ENCODE measurements around the gene ATXN7L1.

DNA sequence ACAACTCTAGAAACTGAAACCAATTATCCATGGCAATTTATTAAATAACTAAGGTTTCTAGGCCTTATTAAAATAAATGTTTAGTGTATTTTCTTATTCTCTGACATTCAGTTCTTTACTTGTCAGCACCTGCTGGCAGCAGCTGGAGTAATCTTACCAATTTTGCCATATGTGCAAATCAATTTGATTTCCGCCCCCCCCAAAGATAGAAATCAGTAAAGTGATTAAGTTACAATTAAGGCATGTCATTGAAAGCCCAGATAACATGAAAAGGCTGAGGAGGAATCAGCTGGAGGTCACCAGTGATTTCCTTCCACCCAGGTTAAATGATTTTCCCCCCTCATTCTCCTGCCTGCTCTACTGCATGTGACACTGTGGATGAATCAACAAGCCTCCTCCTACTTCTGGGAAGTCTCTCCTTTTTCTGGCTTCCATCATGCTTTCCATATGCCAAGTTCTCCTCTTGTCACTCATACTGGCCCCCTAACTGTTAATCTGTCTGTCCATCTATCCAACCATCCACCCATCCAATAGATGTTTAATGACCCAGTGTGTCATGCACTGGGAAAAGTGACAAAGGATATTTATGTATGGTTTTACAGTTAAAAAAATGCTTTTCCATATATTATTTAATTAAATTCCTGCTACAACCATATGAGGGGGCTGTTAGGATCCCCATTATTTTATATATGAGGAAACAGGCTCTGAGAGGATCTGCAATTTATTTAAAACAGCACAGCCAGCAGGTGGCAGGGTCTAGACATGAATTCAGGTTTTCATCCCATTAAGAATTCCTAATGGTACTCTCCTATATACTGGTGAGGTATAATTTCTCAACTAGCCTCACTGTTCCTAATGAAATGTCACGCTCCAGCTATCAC is 116.5 kb downstream of the ATXN7L1 start:
- TF ChIP-seq POLR2A (IDR thresholded peaks at IDR 0.05; ENCODE audit: low read depth) (no peak), EP300 (IDR thresholded peaks at IDR 0.05) (no peak), POLR2AphosphoS5 (IDR thresholded peaks at IDR 0.05) (no peak)
- TF ChIP-seq, protein P1, sequence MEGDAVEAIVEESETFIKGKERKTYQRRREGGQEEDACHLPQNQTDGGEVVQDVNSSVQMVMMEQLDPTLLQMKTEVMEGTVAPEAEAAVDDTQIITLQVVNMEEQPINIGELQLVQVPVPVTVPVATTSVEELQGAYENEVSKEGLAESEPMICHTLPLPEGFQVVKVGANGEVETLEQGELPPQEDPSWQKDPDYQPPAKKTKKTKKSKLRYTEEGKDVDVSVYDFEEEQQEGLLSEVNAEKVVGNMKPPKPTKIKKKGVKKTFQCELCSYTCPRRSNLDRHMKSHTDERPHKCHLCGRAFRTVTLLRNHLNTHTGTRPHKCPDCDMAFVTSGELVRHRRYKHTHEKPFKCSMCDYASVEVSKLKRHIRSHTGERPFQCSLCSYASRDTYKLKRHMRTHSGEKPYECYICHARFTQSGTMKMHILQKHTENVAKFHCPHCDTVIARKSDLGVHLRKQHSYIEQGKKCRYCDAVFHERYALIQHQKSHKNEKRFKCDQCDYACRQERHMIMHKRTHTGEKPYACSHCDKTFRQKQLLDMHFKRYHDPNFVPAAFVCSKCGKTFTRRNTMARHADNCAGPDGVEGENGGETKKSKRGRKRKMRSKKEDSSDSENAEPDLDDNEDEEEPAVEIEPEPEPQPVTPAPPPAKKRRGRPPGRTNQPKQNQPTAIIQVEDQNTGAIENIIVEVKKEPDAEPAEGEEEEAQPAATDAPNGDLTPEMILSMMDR (IDR thresholded peaks at IDR 0.05): peak; percentile 59 to 61 (median 60)

Measured in esophagus muscularis mucosa (tissue), 4 donors.